GM12878 (cell line): ENCODE data around the gene MTCL3.

Experiments
- ATAC-seq: fragments of 200-7000 bp; cut with Tn5 transposase; 3 replicates; pipeline ENCODE4 v1.9.1; 2020; ENCODE audit warnings: mild to moderate bottlenecking, moderate library complexity
- BruUV-seq: library from RNA; stranded (reverse); fragments of 400-500 nt; replicated peaks from 2 replicates; lab custom pipeline; 2021; lab: Mats Ljungman, UMichigan
- CTCF ChIA-PET: fragments of 300-600 bp; sonication (Branson Sonifier 250); formaldehyde crosslinking; extraction: SDS; loops from one replicate; lab custom pipeline; 2021; ENCODE audit warnings: inconsistent platforms; lab: Yijun Ruan, JAX
- POLR2A ChIA-PET: fragments of 350-600 bp; formaldehyde crosslinking; extraction: SDS; loops from one replicate; lab custom pipeline; 2021; ENCODE audit warnings: inconsistent platforms; lab: Charles Lee
- RAD21 ChIA-PET: fragments of 300-600 bp; sonication (Branson Sonifier 250); formaldehyde crosslinking; loops from one replicate; lab custom pipeline; 2023; ENCODE audit warnings: antibody characterized with exemption; ENCODE audit not compliant: unreplicated experiment; lab: Charles Lee
- SMC1A ChIA-PET: fragments of 300-600 bp; sonication (Branson Sonifier 250); formaldehyde crosslinking; loops from one replicate; lab custom pipeline; 2023; ENCODE audit not compliant: unreplicated experiment, uncharacterized antibody; lab: Charles Lee
- DNase-seq: peaks from one replicate; pipeline ENCODE4 v3.0.0-alpha.2; 2011; ENCODE audit warnings: low read depth, low spot score
- FAIRE-seq: peaks from 3 replicates; lab custom pipeline; 2011; peaks lifted over from hg19 to GRCh38; lab: Jason Lieb, UNC
- H2AFZ ChIP-seq: 2 replicates; pipeline ENCODE4 v1.6.0; 2011; ENCODE audit warnings: low read depth, low read length, control low read depth; ENCODE audit not compliant: control insufficient read depth
- H3K27ac ChIP-seq: 2 replicates; pipeline ENCODE4 v1.5.1; 2011; ENCODE audit warnings: control low read depth; ENCODE audit not compliant: control insufficient read depth, insufficient read depth
- H3K27me3 ChIP-seq, 2 experiments: replicated peaks in 1 of 2; 2 replicates each; pipeline versions ENCODE4 v1.6.0 to v1.6.1; 2011; ENCODE audit warnings: low read length in 1 of 2; ENCODE audit not compliant: control insufficient read depth in 2 of 2, insufficient read depth in 2 of 2
- H3K36me3 ChIP-seq, 2 experiments: 2 replicates each; pipeline ENCODE4 v1.5.1; 2011; ENCODE audit warnings: low read length in 1 of 2; ENCODE audit not compliant: control insufficient read depth in 2 of 2, insufficient read depth in 2 of 2
- H3K4me1 ChIP-seq: 2 replicates; pipeline ENCODE4 v1.6.1; 2011; ENCODE audit warnings: mild to moderate bottlenecking, low read length, moderate library complexity, mixed read lengths; ENCODE audit not compliant: control insufficient read depth, insufficient read depth
- H3K4me2 ChIP-seq: 2 replicates; pipeline ENCODE4 v1.6.0; 2011; ENCODE audit warnings: control low read depth; ENCODE audit not compliant: control insufficient read depth, insufficient read depth
- H3K4me3 ChIP-seq: fragments of 200-600 bp; sonication (generic); 2 replicates; pipeline ENCODE4 v1.5.1; 2016
- H3K79me2 ChIP-seq: 2 replicates; pipeline ENCODE4 v1.6.0; 2011; ENCODE audit warnings: low read length; ENCODE audit not compliant: control insufficient read depth, insufficient read depth
- H3K9ac ChIP-seq: 2 replicates; pipeline ENCODE4 v1.8.0; 2011; ENCODE audit warnings: low read length, control low read depth, mixed read lengths; ENCODE audit not compliant: control insufficient read depth, insufficient read depth
- H3K9me3 ChIP-seq: replicated peaks from 3 replicates; pipeline ENCODE4 v1.5.1; 2011; ENCODE audit warnings: mild to moderate bottlenecking, low read length; ENCODE audit not compliant: control insufficient read depth, insufficient read depth
- H4K20me1 ChIP-seq: 2 replicates; pipeline ENCODE4 v1.6.0; 2011; ENCODE audit not compliant: control insufficient read depth, insufficient read depth
- CREB1 ChIP-seq: IDR thresholded peaks from 2 replicates; pipeline ENCODE4 v1.6.1; 2012; ENCODE audit warnings: low read depth, mild to moderate bottlenecking, inconsistent platforms
- CREM ChIP-seq: IDR thresholded peaks from 2 replicates; pipeline ENCODE4 v1.6.1; 2014; ENCODE audit warnings: antibody characterized with exemption, low read depth
- DPF2 ChIP-seq: fragments of 450-650 bp; IDR thresholded peaks from 2 replicates; pipeline ENCODE4 v1.6.1; 2017; ENCODE audit warnings: mild to moderate bottlenecking
- FOXK2 ChIP-seq: fragments of 450-650 bp; IDR thresholded peaks from 2 replicates; pipeline ENCODE4 v1.6.1; 2017; ENCODE audit warnings: mild to moderate bottlenecking, moderate library complexity
- PAX8 ChIP-seq: fragments of 450-650 bp; IDR thresholded peaks from 2 replicates; pipeline ENCODE4 v1.6.1; 2017; ENCODE audit warnings: mild to moderate bottlenecking, moderate library complexity
- SMARCA5 ChIP-seq: fragments of 450-650 bp; IDR thresholded peaks from 2 replicates; pipeline ENCODE4 v1.6.1; 2017; ENCODE audit warnings: mild to moderate bottlenecking
- SUZ12 ChIP-seq: fragments of 200-600 bp; sonication (generic); IDR thresholded peaks from one replicate; pipeline ENCODE4 v1.6.1; 2018; ENCODE audit warnings: antibody characterized with exemption, mild to moderate bottlenecking; ENCODE audit not compliant: unreplicated experiment
- YY1 ChIP-seq: IDR thresholded peaks from 2 replicates; pipeline ENCODE4 v1.6.1; 2011; ENCODE audit warnings: low read depth, mild to moderate bottlenecking, low read length
- ZNF384 ChIP-seq: IDR thresholded peaks from 2 replicates; pipeline ENCODE4 v1.6.1; 2012; ENCODE audit warnings: low read depth, mild to moderate bottlenecking, low read length, improper control_type of control experiment, borderline replicate concordance
- WGBS: methylation state at CpG from one replicate; pipeline ENCODE4 v1.1.6; 2016; ENCODE audit warnings: low lambda C conversion rate; ENCODE audit not compliant: insufficient replicate concordance, insufficient coverage; ENCODE audit errors: missing lambda C conversion rate; 5-methylcytosine and 5-hydroxymethylcytosine counted together
- in situ Hi-C: fragments of 300-500 bp; cut with MboI; formaldehyde crosslinking; loops from 9 replicates; pipeline ENCODE4 v1.14.3; 2018; ENCODE audit warnings: mixed read lengths
- intact Hi-C: fragments of 100-400 bp; cut with micrococcal nuclease; formaldehyde crosslinking; loops from one replicate; pipeline ENCODE4 v1.14.2; 2022; ENCODE audit not compliant: unreplicated experiment
- TF ChIP-seq, protein P1 (sequence below): fragments of 450-650 bp; IDR thresholded peaks from 2 replicates; pipeline ENCODE4 v1.6.1; 2017; ENCODE audit warnings: mild to moderate bottlenecking, moderate library complexity
- TF ChIP-seq, protein P2 (sequence below): fragments of 450-650 bp; IDR thresholded peaks from 2 replicates; pipeline ENCODE4 v1.6.1; 2017; ENCODE audit warnings: mild to moderate bottlenecking, low read depth, inconsistent platforms; ENCODE audit not compliant: poor library complexity, severe bottlenecking

The MTCL3 gene

DNA sequence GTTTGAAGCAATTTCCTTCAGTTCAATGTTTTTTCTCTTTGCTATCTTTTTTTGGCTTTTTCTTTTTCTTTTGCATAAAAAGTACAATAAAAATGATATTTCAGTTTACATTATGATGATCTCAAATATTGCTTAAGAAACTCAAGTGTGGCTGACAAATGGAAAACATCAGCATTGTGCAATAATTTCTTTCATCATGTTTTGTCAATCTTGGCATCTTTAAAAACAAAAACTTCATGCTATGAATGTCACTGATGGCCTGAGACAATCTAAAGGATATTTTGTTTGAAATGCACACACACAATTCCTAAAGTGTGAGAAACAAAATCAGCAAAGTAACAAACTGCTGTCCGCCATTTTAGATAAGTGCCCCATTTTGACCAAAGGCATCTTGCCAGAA, 13.9 kb upstream of the MTCL3 start:
- CTCF ChIA-PET: no interaction called here
- Histone ChIP-seq H3K79me2 (no peaks in the 10 kb centered on the region), H3K9me3 (no peaks in the 10 kb centered on the region), H3K9ac (no peak overlapping the region), H3K4me2 (no peak overlapping the region), H3K36me3 (no peaks in the 10 kb centered on the region), H3K27me3 (no peaks in the 10 kb centered on the region), H2AFZ (no peak overlapping the region), H3K27ac (no peak overlapping the region), H3K4me3 (no peak overlapping the region), H4K20me1 (no peaks in the 10 kb centered on the region), H3K4me1 (no peaks in the 10 kb centered on the region)
- intact Hi-C loops: no loop called here
- WGBS: 89% methylated on average over 1 of the region's 1 CpG
- in situ Hi-C loops: loop anchor here (10.0 kb wide), 1 partner anchor 228 kb away; no protein-coding TSS in a partner anchor
- ATAC-seq (no peak), FAIRE-seq (no peak), DNase-seq (no peak)
- RAD21 ChIA-PET: no interaction called here
- SMC1A ChIA-PET: interaction anchor here (1.0 kb wide), 1 partner anchor 69 kb away, joined by 3 read pairs; no protein-coding TSS in a partner anchor
- BruUV-seq: no TSS peak
- POLR2A ChIA-PET: no interaction called here
- no peak for TF ChIP-seq DPF2
- no peak for TF ChIP-seq SUZ12
- 0 out of 2 replicates have a peak, but pooled peaks have one; percentile 30 for TF ChIP-seq YY1

DNA sequence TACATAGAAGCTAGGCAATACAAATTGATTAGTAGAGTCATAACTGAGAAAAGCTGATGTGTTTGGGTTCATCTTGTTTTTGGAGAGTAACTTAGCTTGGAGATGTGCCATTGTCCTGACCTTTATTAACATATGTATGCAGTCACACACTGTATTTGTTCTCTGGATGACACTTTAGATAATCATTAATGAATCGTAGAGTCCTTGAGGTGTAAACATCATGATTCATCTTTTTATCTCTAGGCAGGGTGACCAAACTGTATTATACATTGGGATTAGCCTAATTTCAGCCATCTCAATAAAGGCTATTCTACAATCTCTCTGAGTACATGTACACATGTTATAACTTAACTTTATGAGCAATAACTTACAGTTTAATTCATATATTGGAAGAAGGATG, 3.6 kb upstream of the MTCL3 start:
- no peaks in the 10 kb centered on the region for H3K79me2 ChIP-seq
- no peak overlapping the region for H3K4me3 ChIP-seq
- no peaks in the 10 kb centered on the region for H3K4me1 ChIP-seq
- DNase-seq: no peak
- no peak for FAIRE-seq
- H3K9ac ChIP-seq: no peak overlapping the region
- no peak overlapping the region for H2AFZ ChIP-seq
- POLR2A ChIA-PET: no interaction called here
- RAD21 ChIA-PET: no interaction called here
- H3K36me3 ChIP-seq: no peaks in the 10 kb centered on the region
- CTCF ChIA-PET: interaction anchor here (1.5 kb wide), 1 partner anchor 16 kb away, joined by 3 read pairs; no protein-coding TSS in a partner anchor
- intact Hi-C loops: no loop called here
- no peak overlapping the region for H3K4me2 ChIP-seq
- ATAC-seq: no peak
- 0% methylated on average over 1 of the region's 1 CpG for WGBS
- no peaks in the 10 kb centered on the region for H3K9me3 ChIP-seq
- peaks cover 2 to 8% of the 10 kb centered on the region in 2 experiments; a peak in 3 of 4 replicates for H3K27me3 ChIP-seq
- no TSS peak for BruUV-seq
- SMC1A ChIA-PET: no interaction called here
- H3K27ac ChIP-seq: no peak overlapping the region
- H4K20me1 ChIP-seq: no peaks in the 10 kb centered on the region
- in situ Hi-C loops: no loop called here
- TF ChIP-seq SMARCA5: no peak
- TF ChIP-seq, protein P1, sequence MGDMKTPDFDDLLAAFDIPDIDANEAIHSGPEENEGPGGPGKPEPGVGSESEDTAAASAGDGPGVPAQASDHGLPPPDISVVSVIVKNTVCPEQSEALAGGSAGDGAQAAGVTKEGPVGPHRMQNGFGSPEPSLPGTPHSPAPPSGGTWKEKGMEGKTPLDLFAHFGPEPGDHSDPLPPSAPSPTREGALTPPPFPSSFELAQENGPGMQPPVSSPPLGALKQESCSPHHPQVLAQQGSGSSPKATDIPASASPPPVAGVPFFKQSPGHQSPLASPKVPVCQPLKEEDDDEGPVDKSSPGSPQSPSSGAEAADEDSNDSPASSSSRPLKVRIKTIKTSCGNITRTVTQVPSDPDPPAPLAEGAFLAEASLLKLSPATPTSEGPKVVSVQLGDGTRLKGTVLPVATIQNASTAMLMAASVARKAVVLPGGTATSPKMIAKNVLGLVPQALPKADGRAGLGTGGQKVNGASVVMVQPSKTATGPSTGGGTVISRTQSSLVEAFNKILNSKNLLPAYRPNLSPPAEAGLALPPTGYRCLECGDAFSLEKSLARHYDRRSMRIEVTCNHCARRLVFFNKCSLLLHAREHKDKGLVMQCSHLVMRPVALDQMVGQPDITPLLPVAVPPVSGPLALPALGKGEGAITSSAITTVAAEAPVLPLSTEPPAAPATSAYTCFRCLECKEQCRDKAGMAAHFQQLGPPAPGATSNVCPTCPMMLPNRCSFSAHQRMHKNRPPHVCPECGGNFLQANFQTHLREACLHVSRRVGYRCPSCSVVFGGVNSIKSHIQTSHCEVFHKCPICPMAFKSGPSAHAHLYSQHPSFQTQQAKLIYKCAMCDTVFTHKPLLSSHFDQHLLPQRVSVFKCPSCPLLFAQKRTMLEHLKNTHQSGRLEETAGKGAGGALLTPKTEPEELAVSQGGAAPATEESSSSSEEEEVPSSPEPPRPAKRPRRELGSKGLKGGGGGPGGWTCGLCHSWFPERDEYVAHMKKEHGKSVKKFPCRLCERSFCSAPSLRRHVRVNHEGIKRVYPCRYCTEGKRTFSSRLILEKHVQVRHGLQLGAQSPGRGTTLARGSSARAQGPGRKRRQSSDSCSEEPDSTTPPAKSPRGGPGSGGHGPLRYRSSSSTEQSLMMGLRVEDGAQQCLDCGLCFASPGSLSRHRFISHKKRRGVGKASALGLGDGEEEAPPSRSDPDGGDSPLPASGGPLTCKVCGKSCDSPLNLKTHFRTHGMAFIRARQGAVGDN: no peak
- TF ChIP-seq CREB1: no peak
- TF ChIP-seq FOXK2: no peak
- no peak for TF ChIP-seq CREM
- no peak for TF ChIP-seq ZNF384
- no peak for TF ChIP-seq PAX8
- TF ChIP-seq, protein P2, sequence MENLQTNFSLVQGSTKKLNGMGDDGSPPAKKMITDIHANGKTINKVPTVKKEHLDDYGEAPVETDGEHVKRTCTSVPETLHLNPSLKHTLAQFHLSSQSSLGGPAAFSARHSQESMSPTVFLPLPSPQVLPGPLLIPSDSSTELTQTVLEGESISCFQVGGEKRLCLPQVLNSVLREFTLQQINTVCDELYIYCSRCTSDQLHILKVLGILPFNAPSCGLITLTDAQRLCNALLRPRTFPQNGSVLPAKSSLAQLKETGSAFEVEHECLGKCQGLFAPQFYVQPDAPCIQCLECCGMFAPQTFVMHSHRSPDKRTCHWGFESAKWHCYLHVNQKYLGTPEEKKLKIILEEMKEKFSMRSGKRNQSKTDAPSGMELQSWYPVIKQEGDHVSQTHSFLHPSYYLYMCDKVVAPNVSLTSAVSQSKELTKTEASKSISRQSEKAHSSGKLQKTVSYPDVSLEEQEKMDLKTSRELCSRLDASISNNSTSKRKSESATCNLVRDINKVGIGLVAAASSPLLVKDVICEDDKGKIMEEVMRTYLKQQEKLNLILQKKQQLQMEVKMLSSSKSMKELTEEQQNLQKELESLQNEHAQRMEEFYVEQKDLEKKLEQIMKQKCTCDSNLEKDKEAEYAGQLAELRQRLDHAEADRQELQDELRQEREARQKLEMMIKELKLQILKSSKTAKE: no peak
